Measurements from ENCODE around the gene ADAT3.

Gene ADAT3

GRCh38 chr19:1933244-1933643 lies 28.0 kb downstream of the ADAT3 start:
- DNase-seq (ENCODE audit: low read depth, low spot score), result no peak
- H3K27ac ChIP-seq, result no peak overlapping the region

DNA sequence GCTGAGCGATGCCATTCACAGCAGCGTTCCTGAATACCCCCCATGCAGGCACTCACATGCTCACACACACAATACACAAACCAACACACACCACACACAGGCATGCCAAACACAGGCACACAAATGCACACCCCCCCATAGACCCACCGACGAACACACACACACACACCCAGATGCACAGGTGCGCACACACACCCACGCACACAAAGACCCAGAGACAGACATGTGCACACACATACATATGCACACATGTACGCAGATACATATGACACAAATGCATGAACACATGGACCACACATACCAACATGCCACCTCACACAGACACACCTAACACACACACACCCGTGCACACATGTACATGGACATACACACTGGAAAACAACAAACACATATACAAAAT lies 28.7 kb downstream of the ADAT3 start:
- no peak for DNase-seq (ENCODE audit: low read depth, low spot score)
- H3K27ac ChIP-seq, result no peak overlapping the region

- H3K27ac ChIP-seq, result no peak overlapping the region
- no peak for DNase-seq (ENCODE audit: low read depth, low spot score)
These were observed 30.4 kb downstream of the ADAT3 start for GRCh38 chr19:1935484-1936208.

- H3K27ac ChIP-seq, result no peak overlapping the region
- DNase-seq (ENCODE audit: low read depth, low spot score), result no peak
These were observed 31.2 kb downstream of the ADAT3 start for GRCh38 chr19:1936430-1936829.

DNA sequence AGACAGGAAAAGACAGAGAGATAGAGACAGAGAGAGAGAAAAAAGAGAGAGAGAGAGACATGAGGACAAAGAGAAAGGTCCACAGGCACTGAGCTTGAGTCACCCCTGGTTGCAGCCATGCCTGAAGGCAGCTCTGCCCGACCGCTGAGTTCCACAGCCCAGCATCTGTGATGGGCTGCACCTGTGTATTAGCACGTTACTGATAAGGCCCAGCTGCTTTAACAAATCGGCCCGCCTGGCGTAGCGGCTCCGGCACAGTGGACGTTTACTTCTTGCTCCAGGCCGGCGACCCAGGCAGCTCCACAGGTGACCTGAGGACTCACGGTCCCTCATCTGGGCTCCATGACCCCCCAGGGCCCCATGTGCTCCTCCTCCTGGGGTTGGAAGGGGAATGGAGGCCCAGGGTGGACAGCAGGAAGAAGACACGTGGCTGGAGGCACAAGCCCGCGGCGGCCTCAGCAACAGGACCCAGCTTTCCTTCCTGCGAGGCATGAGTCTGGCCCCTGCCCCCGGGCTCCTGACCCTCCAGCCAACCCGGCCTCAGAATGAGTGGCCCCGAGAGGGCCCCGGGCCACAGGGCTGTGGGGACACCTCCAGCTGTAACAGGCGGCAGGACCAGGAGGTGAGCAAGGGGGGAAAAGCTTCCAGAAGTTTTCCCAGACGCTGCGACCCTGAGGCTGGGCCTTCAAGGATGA lies 31.9 kb downstream of the ADAT3 start:
- no peak overlapping the region for H3K27ac ChIP-seq
- no peak for DNase-seq (ENCODE audit: low read depth, low spot score)

DNA sequence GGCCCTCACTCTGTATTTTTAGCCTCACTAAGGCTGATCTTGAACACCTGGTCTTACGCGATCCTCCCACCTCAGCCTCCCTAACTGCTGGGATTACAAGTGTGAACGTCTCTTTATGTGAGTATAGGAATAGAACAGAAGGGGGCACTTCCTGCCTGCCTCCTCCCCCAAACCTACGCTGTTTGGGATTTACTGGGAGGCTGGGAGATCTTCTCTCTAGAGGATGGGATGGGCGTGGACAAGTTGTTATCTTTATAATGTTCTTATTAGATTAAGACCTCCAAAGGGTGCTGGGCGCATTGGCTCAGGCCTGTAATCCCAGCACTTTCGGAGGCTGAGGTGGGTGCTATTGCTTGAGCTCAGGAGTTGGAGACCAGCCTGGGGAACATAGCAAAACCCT lies 32.9 kb downstream of the ADAT3 start:
- no peak for DNase-seq (ENCODE audit: low read depth, low spot score)
- no peak overlapping the region for H3K27ac ChIP-seq

GRCh38 chr19:1941146-1942077 lies 36.2 kb downstream of the ADAT3 start, which contains the start of gene CSNK1G2:
CSNK1G2 (plus strand) TSS chr19:1941172; CDS start chr19:1969773, 28,601 bp downstream.
- H3K27ac ChIP-seq, result peak within 1 kb of the TSS; percentile 99
- no peak for DNase-seq (ENCODE audit: low read depth, low spot score)

- no peak for DNase-seq (ENCODE audit: low read depth, low spot score)
- peak overlapping the region; percentile 99 for H3K27ac ChIP-seq
These were observed 37.1 kb downstream of the ADAT3 start for GRCh38 chr19:1942078-1942933.

GRCh38 chr19:1942934-1943555 lies 37.8 kb downstream of the ADAT3 start:
- peak overlapping the region; percentile 99 for H3K27ac ChIP-seq
- DNase-seq (ENCODE audit: low read depth, low spot score), result no peak

DNA sequence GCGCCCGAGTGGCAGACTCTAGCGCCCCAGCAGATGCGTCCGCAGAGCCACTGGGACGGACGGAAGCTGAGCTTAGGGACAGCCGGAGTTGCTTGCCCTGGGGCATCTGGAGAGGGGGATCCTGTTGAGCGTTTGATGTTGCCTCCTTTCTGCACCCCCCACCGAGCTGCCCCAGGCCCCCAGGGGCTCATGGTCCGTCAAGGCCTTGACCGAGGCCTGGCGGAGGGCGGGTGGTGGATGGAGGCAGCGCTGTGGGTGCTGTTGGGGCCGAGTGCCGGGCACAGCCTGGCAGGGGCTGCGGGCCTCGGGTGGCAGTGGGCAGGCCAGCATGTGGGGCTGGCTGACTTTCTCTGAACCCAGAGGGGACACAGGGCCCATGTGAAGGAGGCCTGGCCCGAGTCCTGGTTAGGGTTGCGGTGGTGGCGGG lies 38.5 kb downstream of the ADAT3 start:
- no peak for DNase-seq (ENCODE audit: low read depth, low spot score)
- no peak overlapping the region for H3K27ac ChIP-seq

- no peak overlapping the region for H3K27ac ChIP-seq
- no peak for DNase-seq (ENCODE audit: low read depth, low spot score)
These were observed 39.1 kb downstream of the ADAT3 start for GRCh38 chr19:1944088-1944915.

- no peak for DNase-seq (ENCODE audit: low read depth, low spot score)
- no peak overlapping the region for H3K27ac ChIP-seq
These were observed 39.8 kb downstream of the ADAT3 start for GRCh38 chr19:1944916-1945561.

DNA sequence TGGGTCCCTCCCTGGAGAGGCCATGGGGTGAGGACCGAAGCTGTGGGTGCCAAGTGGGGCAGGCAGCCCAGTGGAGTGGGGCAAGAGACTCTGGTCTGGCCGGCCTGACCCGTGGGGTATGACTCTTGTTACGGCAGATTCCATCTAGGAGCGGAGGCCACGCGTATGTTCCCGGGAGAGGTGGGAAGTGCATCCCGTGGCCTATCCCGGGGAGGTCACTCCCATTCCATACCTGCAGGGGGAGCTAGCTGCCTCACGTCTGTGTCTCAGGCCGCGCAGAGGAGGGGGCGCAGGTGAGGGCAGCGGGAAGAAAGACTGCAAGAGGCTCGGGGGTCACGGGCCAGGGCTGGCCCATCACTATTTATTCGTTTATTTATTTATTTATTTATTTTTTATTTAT lies 40.7 kb downstream of the ADAT3 start:
- DNase-seq (ENCODE audit: low read depth, low spot score), result no peak
- no peak overlapping the region for H3K27ac ChIP-seq

DNA sequence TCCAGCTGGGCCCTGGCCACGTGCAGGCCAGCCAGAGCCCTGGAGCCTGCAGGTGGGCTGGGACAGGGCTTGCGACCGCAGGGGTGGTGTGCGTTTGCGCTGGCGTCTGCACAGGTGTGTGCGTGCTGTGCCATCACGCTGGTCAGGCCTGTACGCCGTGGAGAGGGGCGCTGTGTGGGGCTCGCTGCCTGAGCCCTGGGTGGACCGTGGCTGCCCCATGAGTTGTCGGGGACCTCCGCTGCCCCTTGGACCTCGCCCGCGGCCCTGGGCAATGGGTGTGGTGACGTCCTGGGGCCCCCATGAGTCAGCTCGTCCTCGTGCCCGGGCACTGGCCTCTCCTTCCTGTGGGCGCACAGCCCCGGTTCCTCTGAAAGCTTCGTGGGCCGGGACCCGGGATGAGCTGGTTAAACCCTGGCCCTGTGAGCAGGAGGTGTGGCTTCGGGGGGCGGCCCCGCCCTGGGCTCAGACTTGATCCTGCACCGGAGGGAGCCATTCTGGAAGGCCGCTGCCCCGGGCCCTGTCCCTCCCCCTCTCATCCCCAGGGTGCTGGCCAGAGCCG lies 42.5 kb downstream of the ADAT3 start:
- H3K27ac ChIP-seq, result no peak overlapping the region
- no peak for DNase-seq (ENCODE audit: low read depth, low spot score)

GRCh38 chr19:1949304-1950101 lies 44.3 kb downstream of the ADAT3 start:
- no peak for DNase-seq (ENCODE audit: low read depth, low spot score)
- no peak overlapping the region for H3K27ac ChIP-seq

GRCh38 chr19:1950640-1951039 lies 45.4 kb downstream of the ADAT3 start:
- no peak for DNase-seq (ENCODE audit: low read depth, low spot score)
- no peak overlapping the region for H3K27ac ChIP-seq

GRCh38 chr19:1952635-1953034 lies 47.4 kb downstream of the ADAT3 start:
- DNase-seq (ENCODE audit: low read depth, low spot score), result no peak
- H3K27ac ChIP-seq, result no peak overlapping the region

All from epithelial cell of prostate (primary cell).